BLaER1 (cell line): Measurements from ENCODE around the gene FA2H.
A peak's percentile ranks its signal among the peaks of the same experiment; 100 is the strongest.

Source experiments
- H3K27ac ChIP-seq: shearing (Covaris generic); formaldehyde crosslinking; 2 replicates; pipeline ENCODE4 v1.8.1; 2022
- H3K27me3 ChIP-seq: shearing (Covaris generic); formaldehyde crosslinking; 2 replicates; pipeline ENCODE4 v1.8.1; 2022
- H3K36me3 ChIP-seq: shearing (Covaris generic); formaldehyde crosslinking; 2 replicates; pipeline ENCODE4 v1.8.1; 2022
- H3K4me1 ChIP-seq: shearing (Covaris generic); formaldehyde crosslinking; 2 replicates; pipeline ENCODE4 v1.8.1; 2022
- H3K4me2 ChIP-seq: shearing (Covaris generic); formaldehyde crosslinking; 2 replicates; pipeline ENCODE4 v1.8.1; 2022
- H3K4me3 ChIP-seq: shearing (Covaris generic); formaldehyde crosslinking; 2 replicates; pipeline ENCODE4 v1.8.1; 2022
- H3K9ac ChIP-seq: shearing (Covaris generic); formaldehyde crosslinking; 2 replicates; pipeline ENCODE4 v1.8.1; 2022
- H3K9me3 ChIP-seq: shearing (Covaris generic); formaldehyde crosslinking; 2 replicates; pipeline ENCODE4 v1.8.1; 2022
- H4K20me1 ChIP-seq: shearing (Covaris generic); formaldehyde crosslinking; 2 replicates; pipeline ENCODE4 v1.8.1; 2022
- Cebpa-rat ChIP-seq: shearing (Covaris generic); IDR thresholded peaks from 2 replicates; pipeline ENCODE4 v1.8.1; 2022

Gene FA2H

DNA sequence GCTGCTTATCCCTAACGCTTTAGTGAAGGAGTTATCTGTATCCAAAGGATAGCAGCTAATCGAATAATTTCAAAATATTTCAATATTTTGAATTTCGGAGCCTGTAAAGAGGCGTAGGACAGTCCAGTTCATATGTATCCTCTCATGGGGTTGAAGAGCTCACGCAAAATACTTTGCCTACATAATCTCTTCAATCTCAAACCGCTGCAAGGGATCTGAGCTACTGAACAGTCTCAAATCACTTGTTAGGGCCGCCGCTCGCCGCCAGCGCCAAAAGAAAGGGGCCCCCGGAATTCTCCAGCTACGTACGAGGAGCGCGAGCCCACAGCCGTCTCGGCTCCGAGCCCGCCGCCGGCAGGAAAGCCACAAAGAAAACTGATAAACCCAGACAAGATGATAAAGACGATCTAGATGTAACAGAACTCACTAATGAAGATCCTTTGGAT lies 107.3 kb downstream of the FA2H start:
- peaks cover 14% of the 10 kb centered on the region; the same call in 1 of the 2 replicates for H3K9me3 ChIP-seq
- peak overlapping the region; percentile 81 for H3K9ac ChIP-seq
- peaks cover 43% of the 10 kb centered on the region for H4K20me1 ChIP-seq
- peak overlapping the region; percentile 99 for H3K27ac ChIP-seq
- peaks cover 40% of the 10 kb centered on the region for H3K36me3 ChIP-seq
- peaks cover 45% of the 10 kb centered on the region for H3K4me1 ChIP-seq
- peak overlapping the region; percentile 88 for H3K4me2 ChIP-seq
- H3K4me3 ChIP-seq = peak overlapping the region; percentile 98
- TF ChIP-seq Cebpa-rat = no peak
- H3K27me3 ChIP-seq = no peaks in the 10 kb centered on the region

DNA sequence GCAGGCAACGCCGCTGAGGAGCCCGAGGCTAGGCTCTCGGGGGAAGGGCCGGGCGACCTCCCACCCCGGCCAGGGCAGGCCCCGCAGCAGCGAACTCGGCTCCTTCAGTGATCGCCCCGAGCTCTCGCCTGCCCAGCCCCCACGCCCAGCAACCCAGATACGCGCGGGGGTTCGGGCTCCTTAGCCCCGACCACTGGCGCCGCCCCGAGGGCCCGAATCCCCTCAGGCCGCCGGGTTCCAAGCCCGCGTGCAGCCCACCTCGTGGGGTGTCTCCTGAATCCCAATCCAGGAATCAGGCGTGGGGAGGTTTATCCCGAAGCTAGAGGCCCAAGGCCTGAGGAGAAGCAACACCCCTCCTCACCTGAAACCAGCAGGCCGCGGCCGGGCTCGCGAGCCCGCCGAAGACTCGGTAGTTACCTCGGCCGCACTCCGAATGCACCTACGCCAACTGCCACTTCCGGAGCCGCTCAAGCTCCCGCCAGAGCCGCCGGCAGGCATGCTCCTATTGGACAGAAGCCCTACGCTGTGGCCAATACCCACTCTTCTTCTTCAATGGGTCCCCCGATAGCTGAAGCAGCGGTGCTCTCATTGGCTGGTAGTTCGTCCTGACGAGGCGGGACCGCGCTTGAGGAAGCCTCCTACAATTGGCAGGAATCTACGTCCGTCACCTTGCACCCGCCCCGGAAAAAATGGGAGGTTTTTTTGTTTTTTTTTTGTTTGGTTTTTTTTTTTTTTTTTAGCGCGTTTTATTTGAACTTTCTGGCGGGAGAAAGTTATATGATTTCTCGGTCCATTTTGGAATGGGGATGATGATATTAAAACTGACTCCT lies 108.0 kb downstream of the FA2H start, which contains the start of gene RFWD3:
TSS of gene RFWD3 (minus strand) at position 453 of the 830 bp plus-strand sequence. CDS start 5,428 bp downstream, outside the sequence.
- peak within 1 kb of the TSS; percentile 99 for H3K27ac ChIP-seq
- peaks cover 50% of the 10 kb centered on the region for H4K20me1 ChIP-seq
- peak within 1 kb of the TSS; percentile 88 for H3K4me2 ChIP-seq
- no peak for TF ChIP-seq Cebpa-rat
- no peaks in the 10 kb centered on the region for H3K27me3 ChIP-seq
- peaks cover 40% of the 10 kb centered on the region for H3K36me3 ChIP-seq
- H3K4me3 ChIP-seq = peak within 1 kb of the TSS; percentile 98
- H3K4me1 ChIP-seq = peaks cover 52% of the 10 kb centered on the region
- peak within 1 kb of the TSS; percentile 99 for H3K9ac ChIP-seq
- peaks cover 14% of the 10 kb centered on the region; the same call in 1 of the 2 replicates for H3K9me3 ChIP-seq

DNA sequence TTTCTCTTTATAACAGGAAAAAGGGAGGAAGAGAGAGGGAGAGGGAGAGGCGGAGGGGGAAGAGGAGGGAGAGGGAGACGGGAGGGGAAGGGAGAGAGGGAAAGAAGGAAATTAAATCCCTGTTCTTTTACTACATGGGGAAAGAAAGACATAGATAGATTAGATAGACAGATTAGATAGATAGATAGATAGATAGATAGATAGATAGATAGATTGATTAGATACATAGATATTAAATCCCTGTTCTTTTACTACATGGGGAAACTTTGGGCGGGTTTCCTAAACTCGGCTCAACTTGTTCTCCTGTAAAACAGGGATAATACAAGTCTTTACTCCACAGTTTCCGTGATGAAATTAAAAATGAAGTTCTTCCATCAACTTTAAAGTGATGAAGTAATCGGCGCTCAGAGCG lies 108.6 kb downstream of the FA2H start:
- Histone ChIP-seq H4K20me1 (peaks cover 56% of the 10 kb centered on the region), H3K27me3 (no peaks in the 10 kb centered on the region), H3K4me1 (peaks cover 58% of the 10 kb centered on the region), H3K27ac (peak overlapping the region; percentile 99), H3K4me2 (peak overlapping the region; percentile 68), H3K9ac (peak overlapping the region; percentile 99), H3K4me3 (peak overlapping the region; percentile 98), H3K36me3 (peaks cover 47% of the 10 kb centered on the region), H3K9me3 (peaks cover 14% of the 10 kb centered on the region; the same call in 1 of the 2 replicates)
- TF ChIP-seq Cebpa-rat = no peak
